HepG2 (cell line): Measurements from ENCODE around the gene ARHGEF1. TPM values are rescaled to one million over a fixed set of nuclear protein-coding genes. Genes with fewer than 3 reads are reported as not detected.

Source experiments
- ATAC-seq: fragments of 200-7000 bp; cut with Tn5 transposase; 3 replicates; pipeline ENCODE4 v1.9.1; 2020; ENCODE audit warnings: mild to moderate bottlenecking, moderate library complexity
- BruUV-seq: library from RNA; stranded (reverse); fragments of 400-500 nt; replicated peaks from 2 replicates; lab custom pipeline; 2021; lab: Mats Ljungman, UMichigan
- CTCF ChIA-PET: fragments of 300-600 bp; formaldehyde crosslinking; extraction: SDS; loops from one replicate; lab custom pipeline; 2021; ENCODE audit warnings: low total read pairs, inconsistent platforms, low intra/inter-chr PET ratio; lab: Yijun Ruan, JAX
- POLR2A ChIA-PET: fragments of 350-600 bp; sonication (Branson Sonifier 250); formaldehyde crosslinking; loops from one replicate; lab custom pipeline; 2020; ENCODE audit warnings: antibody characterized with exemption, inconsistent platforms; lab: Yijun Ruan, JAX
- DNase-seq: peaks from one replicate; pipeline ENCODE4 v3.0.0-alpha.2; 2015; ENCODE audit warnings: low spot score
- FAIRE-seq: peaks from 3 replicates; lab custom pipeline; 2011; peaks lifted over from hg19 to GRCh38; lab: Jason Lieb, UNC
- H2AFZ ChIP-seq: one replicate; pipeline ENCODE4 v1.6.1; 2011; ENCODE audit warnings: low read length, inconsistent platforms
- H3K27ac ChIP-seq: fragments of 300-600 bp; 3 replicates; pipeline ENCODE4 v1.8.0; 2011; ENCODE audit warnings: mixed run types, mild to moderate bottlenecking, mixed read lengths, low read length, inconsistent platforms; ENCODE audit not compliant: insufficient read depth; ENCODE audit errors: extremely low read length
- H3K27me3 ChIP-seq, 2 experiments: fragments of 200-600 bp in 1 of 2; 2 replicates in 1 of 2; 3 replicates in 1 of 2; pipeline versions ENCODE4 v1.6.0 to v1.8.0; 2011; ENCODE audit warnings: low read length in 2 of 2, mild to moderate bottlenecking in 2 of 2, moderate library complexity in 2 of 2, inconsistent platforms in 1 of 2; ENCODE audit not compliant: insufficient read depth in 2 of 2, control insufficient read depth in 1 of 2
- H3K36me3 ChIP-seq, 2 experiments: fragments of 200-600 bp in 1 of 2; replicated peaks in 1 of 2; 2 replicates in 1 of 2; 3 replicates in 1 of 2; pipeline versions ENCODE4 v1.5.1 to v1.8.0; 2011; ENCODE audit warnings: low read length in 2 of 2, inconsistent platforms in 1 of 2; ENCODE audit not compliant: insufficient read depth in 2 of 2, control insufficient read depth in 1 of 2
- H3K4me1 ChIP-seq: 2 replicates; pipeline ENCODE4 v1.5.1; 2012; ENCODE audit warnings: low read length, inconsistent platforms; ENCODE audit not compliant: insufficient read depth
- H3K4me2 ChIP-seq: 2 replicates; pipeline ENCODE4 v1.6.0; 2011; ENCODE audit warnings: low read depth, low read length, inconsistent platforms
- H3K4me3 ChIP-seq, 3 experiments: fragments of 200-600 bp in 1 of 3; sonication (generic), shearing (Covaris generic) in 1 of 3; replicated peaks in 1 of 3; 2 replicates each; pipeline ENCODE4 v1.5.1; 2011 to 2016; ENCODE audit warnings: low read length in 3 of 3, inconsistent platforms in 2 of 3, low read depth in 2 of 3, mild to moderate bottlenecking in 2 of 3, control low read depth in 1 of 3, mixed read lengths in 1 of 3; ENCODE audit not compliant: insufficient read depth in 1 of 3
- H3K79me2 ChIP-seq: one replicate; pipeline ENCODE4 v1.6.1; 2011; ENCODE audit warnings: low read length, inconsistent platforms; ENCODE audit not compliant: insufficient read depth
- H3K9ac ChIP-seq: 2 replicates; pipeline ENCODE4 v1.6.0; 2011; ENCODE audit warnings: mild to moderate bottlenecking, low read depth, low read length, inconsistent platforms; ENCODE audit not compliant: insufficient read depth
- H3K9me3 ChIP-seq: 2 replicates; pipeline ENCODE4 v1.5.1; 2012; ENCODE audit warnings: mild to moderate bottlenecking, low read length
- H4K20me1 ChIP-seq: 2 replicates; pipeline ENCODE4 v1.6.0; 2011; ENCODE audit warnings: inconsistent platforms, mild to moderate bottlenecking, low read length, moderate library complexity; ENCODE audit not compliant: insufficient read depth
- IKZF4 ChIP-seq: sonication (generic); formaldehyde crosslinking; IDR thresholded peaks from 2 replicates; pipeline ENCODE4 v1.5.1; 2020; ENCODE audit warnings: borderline replicate concordance, mild to moderate bottlenecking, low read depth, missing genetic modification reagents; ENCODE audit errors: not compliant biosample characterization
- NR2C2 ChIP-seq: sonication (generic); formaldehyde crosslinking; IDR thresholded peaks from 2 replicates; pipeline ENCODE4 v1.4.0; 2020; ENCODE audit warnings: missing genetic modification reagents, mild to moderate bottlenecking, moderate library complexity, borderline replicate concordance
- PATZ1 ChIP-seq: sonication (generic); formaldehyde crosslinking; IDR thresholded peaks from 2 replicates; pipeline ENCODE4 v1.4.0; 2020; ENCODE audit warnings: missing genetic modification reagents
- ZBTB38 ChIP-seq: sonication (generic); formaldehyde crosslinking; IDR thresholded peaks from 2 replicates; pipeline ENCODE4 v1.5.1; 2020; ENCODE audit warnings: mild to moderate bottlenecking, missing genetic modification reagents
- ZC3H13 ChIP-seq: sonication (generic); formaldehyde crosslinking; IDR thresholded peaks from 2 replicates; pipeline ENCODE4 v1.8.1; 2023; ENCODE audit warnings: mild to moderate bottlenecking, missing genetic modification reagents, moderate library complexity
- ZFX ChIP-seq: sonication (generic); formaldehyde crosslinking; IDR thresholded peaks from 2 replicates; pipeline ENCODE4 v1.4.0; 2020; ENCODE audit warnings: mild to moderate bottlenecking, low read depth, missing genetic modification reagents, moderate library complexity
- ZNF510 ChIP-seq: sonication (generic); formaldehyde crosslinking; IDR thresholded peaks from 2 replicates; pipeline ENCODE4 v1.4.0; 2020; ENCODE audit warnings: low read depth, mild to moderate bottlenecking, missing genetic modification reagents
- ZNF513 ChIP-seq: sonication (generic); formaldehyde crosslinking; conservative IDR thresholded peaks from 2 replicates; pipeline ENCODE4 v1.5.0; 2020; ENCODE audit warnings: missing genetic modification reagents
- ZNF562 ChIP-seq: sonication (generic); formaldehyde crosslinking; IDR thresholded peaks from 2 replicates; pipeline ENCODE4 v1.8.0; 2022; ENCODE audit warnings: missing genetic modification reagents, borderline replicate concordance
- ZNF605 ChIP-seq: sonication (generic); formaldehyde crosslinking; IDR thresholded peaks from 2 replicates; pipeline ENCODE4 v1.8.0; 2022; ENCODE audit warnings: mild to moderate bottlenecking, missing genetic modification reagents
- ZNF7 ChIP-seq: IDR thresholded peaks from 2 replicates; pipeline ENCODE4 v1.6.1; 2016; ENCODE audit warnings: missing biosample characterization, missing genetic modification reagents
- WGBS: methylation state at CpG from one replicate; pipeline ENCODE4 v1.1.6; 2017; ENCODE audit warnings: low lambda C conversion rate; 5-methylcytosine and 5-hydroxymethylcytosine counted together
- in situ Hi-C: cut with HindIII; loops from 2 replicates; pipeline ENCODE4 v1.10.0; 2017; ENCODE audit warnings: low pct_unique_long_range_greater_than_20kb; ENCODE audit not compliant: extremely low pct_ligation_motif_present
- intact Hi-C: fragments of 100-400 bp; cut with micrococcal nuclease; formaldehyde crosslinking; loops from one replicate; pipeline ENCODE4 v1.10.0; 2022; ENCODE audit not compliant: unreplicated experiment
- polyA plus RNA-seq, 8 experiments: library from polyadenylated mRNA; depleted of rRNA in 3 of 8; stranded (reverse) in 7 of 8; unstranded in 1 of 8; fragments of >200 nt; fragmentation: Illumina TruSeq in 4 of 8; extraction: Trizol in 4 of 8; gene quantifications; 2 replicates each; pipeline versions ENCODE4 v1.2.1 to v1.2.3, GENCODE V29; 2011 to 2016; ENCODE audit warnings: low read depth in 4 of 8, missing spikeins in 1 of 8, mixed read lengths in 1 of 8; ENCODE audit not compliant: insufficient read depth in 1 of 8
- total RNA-seq, 5 experiments: library from RNA; depleted of rRNA; stranded (reverse); fragments of >200 nt; fragmentation: Illumina TruSeq; extraction: Trizol; gene quantifications; 2 replicates each; pipeline ENCODE4 v1.2.3, GENCODE V29; 2016; ENCODE audit warnings: low read depth in 1 of 5
- TF ChIP-seq, protein P1 (sequence below): sonication (generic); formaldehyde crosslinking; IDR thresholded peaks from 2 replicates; pipeline ENCODE4 v1.5.0; 2020; ENCODE audit warnings: mild to moderate bottlenecking, missing genetic modification reagents
- TF ChIP-seq, protein P2 (sequence below): sonication (generic); formaldehyde crosslinking; IDR thresholded peaks from 2 replicates; pipeline ENCODE4 v1.8.0; 2022; ENCODE audit warnings: mild to moderate bottlenecking, missing genetic modification reagents, moderate library complexity
- TF ChIP-seq, protein P3 (sequence below): sonication (generic); formaldehyde crosslinking; IDR thresholded peaks from 2 replicates; pipeline ENCODE4 v1.8.0; 2022; ENCODE audit warnings: mild to moderate bottlenecking, missing genetic modification reagents, moderate library complexity

ARHGEF1 gene
- total and polyA plus RNA-seq, 2 of the 13 experiments (the other 11 are each of a cell fraction or from before 2014, with no cell fraction given) = 33.7 to 34.7 TPM

DNA sequence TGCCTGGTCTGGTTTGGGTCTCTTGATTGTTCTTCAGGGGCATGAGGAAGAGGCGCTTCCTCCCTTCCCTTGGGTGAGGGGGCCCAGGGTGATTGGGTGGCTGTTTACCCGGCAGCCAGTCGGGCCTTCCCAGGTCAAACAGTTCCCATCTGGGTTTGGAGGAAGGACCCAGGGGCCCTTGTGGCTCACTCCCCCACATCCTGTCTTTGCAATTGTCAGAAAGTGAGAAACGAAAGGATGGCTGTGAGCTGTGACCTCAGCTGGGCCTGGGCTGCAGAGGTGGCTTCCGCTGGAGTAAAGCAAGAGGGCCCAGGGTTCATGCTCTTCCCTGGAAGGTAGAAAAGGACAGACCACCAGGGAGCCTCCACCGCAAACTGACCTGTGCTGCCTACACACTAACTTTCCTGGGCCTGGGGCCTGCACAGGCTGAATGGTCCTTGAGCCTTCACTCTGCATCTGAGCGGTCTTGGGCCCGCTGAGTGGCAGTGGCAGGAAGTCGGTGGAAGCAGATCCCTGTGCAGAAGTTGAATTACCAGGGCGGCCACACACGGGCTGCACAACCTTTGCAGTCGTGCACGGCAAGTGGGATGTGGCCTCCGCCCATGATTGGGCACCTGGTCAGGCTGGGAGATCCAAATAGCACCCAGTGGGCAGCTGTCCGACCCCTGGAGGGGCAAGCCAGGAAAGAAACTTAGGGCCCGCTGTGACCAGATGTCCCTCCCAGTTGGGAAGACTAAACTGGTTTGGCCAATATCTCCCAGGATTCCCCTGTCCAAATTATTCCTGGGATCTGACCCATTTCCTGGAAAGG, 11.2 kb upstream of the ARHGEF1 start:
- Histone ChIP-seq H3K27ac (no peak overlapping the region), H3K9me3 (no peaks in the 10 kb centered on the region), H4K20me1 (peaks cover 60% of the 10 kb centered on the region), H3K4me1 (peaks cover 41% of the 10 kb centered on the region), H3K9ac (no peak overlapping the region), H3K4me2 (no peak overlapping the region), H3K36me3 (peaks cover 15 to 48% of the 10 kb centered on the region in 2 experiments), H3K27me3 (no peaks in the 10 kb centered on the region), H3K4me3 (no peak overlapping the region), H2AFZ (no peak overlapping the region), H3K79me2 (peaks cover 7% of the 10 kb centered on the region)
- POLR2A ChIA-PET = interaction anchor here (1.5 to 6.9 kb wide), 4 partner anchors 8 to 86 kb away, joined by 4 to 72 read pairs (median 19); partner anchors contain the start of genes ARHGEF1 and RPS19
- ATAC-seq (peak; percentile 1; the same call in 2 of the 3 replicates), FAIRE-seq (no peak), DNase-seq (no peak)
- intact Hi-C loops (loop anchor here (2.0 kb wide), 2 partner anchors 63 to 79 kb away; no protein-coding TSS in a partner anchor), in situ Hi-C loops (no loop called here)
- TSS peak; percentile 14 for BruUV-seq
- CTCF ChIA-PET = no interaction called here
- 88% methylated on average over 10 of the region's 16 CpGs for WGBS
- TF ChIP-seq ZC3H13 = 0 out of 2 replicates have a peak, but pooled peaks have one; percentile 56
- no peak for TF ChIP-seq PATZ1 (CRISPR knock-in tag)
- TF ChIP-seq, protein P1, sequence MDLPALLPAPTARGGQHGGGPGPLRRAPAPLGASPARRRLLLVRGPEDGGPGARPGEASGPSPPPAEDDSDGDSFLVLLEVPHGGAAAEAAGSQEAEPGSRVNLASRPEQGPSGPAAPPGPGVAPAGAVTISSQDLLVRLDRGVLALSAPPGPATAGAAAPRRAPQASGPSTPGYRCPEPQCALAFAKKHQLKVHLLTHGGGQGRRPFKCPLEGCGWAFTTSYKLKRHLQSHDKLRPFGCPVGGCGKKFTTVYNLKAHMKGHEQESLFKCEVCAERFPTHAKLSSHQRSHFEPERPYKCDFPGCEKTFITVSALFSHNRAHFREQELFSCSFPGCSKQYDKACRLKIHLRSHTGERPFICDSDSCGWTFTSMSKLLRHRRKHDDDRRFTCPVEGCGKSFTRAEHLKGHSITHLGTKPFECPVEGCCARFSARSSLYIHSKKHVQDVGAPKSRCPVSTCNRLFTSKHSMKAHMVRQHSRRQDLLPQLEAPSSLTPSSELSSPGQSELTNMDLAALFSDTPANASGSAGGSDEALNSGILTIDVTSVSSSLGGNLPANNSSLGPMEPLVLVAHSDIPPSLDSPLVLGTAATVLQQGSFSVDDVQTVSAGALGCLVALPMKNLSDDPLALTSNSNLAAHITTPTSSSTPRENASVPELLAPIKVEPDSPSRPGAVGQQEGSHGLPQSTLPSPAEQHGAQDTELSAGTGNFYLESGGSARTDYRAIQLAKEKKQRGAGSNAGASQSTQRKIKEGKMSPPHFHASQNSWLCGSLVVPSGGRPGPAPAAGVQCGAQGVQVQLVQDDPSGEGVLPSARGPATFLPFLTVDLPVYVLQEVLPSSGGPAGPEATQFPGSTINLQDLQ = no peak
- no peak for TF ChIP-seq IKZF4 (CRISPR knock-in tag)
- TF ChIP-seq, protein P2, sequence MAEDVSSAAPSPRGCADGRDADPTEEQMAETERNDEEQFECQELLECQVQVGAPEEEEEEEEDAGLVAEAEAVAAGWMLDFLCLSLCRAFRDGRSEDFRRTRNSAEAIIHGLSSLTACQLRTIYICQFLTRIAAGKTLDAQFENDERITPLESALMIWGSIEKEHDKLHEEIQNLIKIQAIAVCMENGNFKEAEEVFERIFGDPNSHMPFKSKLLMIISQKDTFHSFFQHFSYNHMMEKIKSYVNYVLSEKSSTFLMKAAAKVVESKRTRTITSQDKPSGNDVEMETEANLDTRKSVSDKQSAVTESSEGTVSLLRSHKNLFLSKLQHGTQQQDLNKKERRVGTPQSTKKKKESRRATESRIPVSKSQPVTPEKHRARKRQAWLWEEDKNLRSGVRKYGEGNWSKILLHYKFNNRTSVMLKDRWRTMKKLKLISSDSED (CRISPR knock-in tag) = no peak
- no peak for TF ChIP-seq ZNF510 (CRISPR knock-in tag)
- no peak for TF ChIP-seq ZNF513 (CRISPR knock-in tag)
- TF ChIP-seq ZNF605 (CRISPR knock-in tag) = no peak
- TF ChIP-seq ZBTB38 (CRISPR knock-in tag) = peak; percentile 93
- no peak for TF ChIP-seq NR2C2 (CRISPR knock-in tag)
- TF ChIP-seq ZFX (CRISPR knock-in tag) = peak; percentile 43; the same call in 1 of the 2 replicates
- TF ChIP-seq, protein P3, sequence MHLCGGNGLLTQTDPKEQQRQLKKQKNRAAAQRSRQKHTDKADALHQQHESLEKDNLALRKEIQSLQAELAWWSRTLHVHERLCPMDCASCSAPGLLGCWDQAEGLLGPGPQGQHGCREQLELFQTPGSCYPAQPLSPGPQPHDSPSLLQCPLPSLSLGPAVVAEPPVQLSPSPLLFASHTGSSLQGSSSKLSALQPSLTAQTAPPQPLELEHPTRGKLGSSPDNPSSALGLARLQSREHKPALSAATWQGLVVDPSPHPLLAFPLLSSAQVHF (CRISPR knock-in tag) = no peak
- TF ChIP-seq ZNF562 (CRISPR knock-in tag) = no peak
- TF ChIP-seq ZNF7 (CRISPR knock-in tag) = 0 out of 2 replicates have a peak, but pooled peaks have one; percentile 9
